HepG2 (cell line): ENCODE measurements around the gene TEX19. TPM values are rescaled to one million over a fixed set of nuclear protein-coding genes. Genes with fewer than 3 reads are reported as not detected.
A peak's percentile ranks its signal among the peaks of the same experiment; 100 is the strongest.

Source experiments
- ATAC-seq: fragments of 200-7000 bp; cut with Tn5 transposase; 3 replicates; pipeline ENCODE4 v1.9.1; 2020; ENCODE audit warnings: mild to moderate bottlenecking, moderate library complexity
- BruUV-seq: library from RNA; stranded (reverse); fragments of 400-500 nt; replicated peaks from 2 replicates; lab custom pipeline; 2021; lab: Mats Ljungman, UMichigan
- CTCF ChIA-PET: fragments of 300-600 bp; formaldehyde crosslinking; extraction: SDS; loops from one replicate; lab custom pipeline; 2021; ENCODE audit warnings: low total read pairs, inconsistent platforms, low intra/inter-chr PET ratio; lab: Yijun Ruan, JAX
- POLR2A ChIA-PET: fragments of 350-600 bp; sonication (Branson Sonifier 250); formaldehyde crosslinking; loops from one replicate; lab custom pipeline; 2020; ENCODE audit warnings: antibody characterized with exemption, inconsistent platforms; lab: Yijun Ruan, JAX
- DNase-seq: peaks from one replicate; pipeline ENCODE4 v3.0.0-alpha.2; 2015; ENCODE audit warnings: low spot score
- FAIRE-seq: peaks from 3 replicates; lab custom pipeline; 2011; peaks lifted over from hg19 to GRCh38; lab: Jason Lieb, UNC
- H2AFZ ChIP-seq: one replicate; pipeline ENCODE4 v1.6.1; 2011; ENCODE audit warnings: low read length, inconsistent platforms
- H3K27ac ChIP-seq: fragments of 300-600 bp; 3 replicates; pipeline ENCODE4 v1.8.0; 2011; ENCODE audit warnings: mixed run types, mild to moderate bottlenecking, mixed read lengths, low read length, inconsistent platforms; ENCODE audit not compliant: insufficient read depth; ENCODE audit errors: extremely low read length
- H3K27me3 ChIP-seq, 2 experiments: fragments of 200-600 bp in 1 of 2; 2 replicates in 1 of 2; 3 replicates in 1 of 2; pipeline versions ENCODE4 v1.6.0 to v1.8.0; 2011; ENCODE audit warnings: low read length in 2 of 2, mild to moderate bottlenecking in 2 of 2, moderate library complexity in 2 of 2, inconsistent platforms in 1 of 2; ENCODE audit not compliant: insufficient read depth in 2 of 2, control insufficient read depth in 1 of 2
- H3K36me3 ChIP-seq, 2 experiments: fragments of 200-600 bp in 1 of 2; replicated peaks in 1 of 2; 2 replicates in 1 of 2; 3 replicates in 1 of 2; pipeline versions ENCODE4 v1.5.1 to v1.8.0; 2011; ENCODE audit warnings: low read length in 2 of 2, inconsistent platforms in 1 of 2; ENCODE audit not compliant: insufficient read depth in 2 of 2, control insufficient read depth in 1 of 2
- H3K4me1 ChIP-seq: 2 replicates; pipeline ENCODE4 v1.5.1; 2012; ENCODE audit warnings: low read length, inconsistent platforms; ENCODE audit not compliant: insufficient read depth
- H3K4me2 ChIP-seq: 2 replicates; pipeline ENCODE4 v1.6.0; 2011; ENCODE audit warnings: low read depth, low read length, inconsistent platforms
- H3K4me3 ChIP-seq, 3 experiments: fragments of 200-600 bp in 1 of 3; sonication (generic), shearing (Covaris generic) in 1 of 3; replicated peaks in 1 of 3; 2 replicates each; pipeline ENCODE4 v1.5.1; 2011 to 2016; ENCODE audit warnings: low read length in 3 of 3, inconsistent platforms in 2 of 3, low read depth in 2 of 3, mild to moderate bottlenecking in 2 of 3, control low read depth in 1 of 3, mixed read lengths in 1 of 3; ENCODE audit not compliant: insufficient read depth in 1 of 3
- H3K79me2 ChIP-seq: one replicate; pipeline ENCODE4 v1.6.1; 2011; ENCODE audit warnings: low read length, inconsistent platforms; ENCODE audit not compliant: insufficient read depth
- H3K9ac ChIP-seq: 2 replicates; pipeline ENCODE4 v1.6.0; 2011; ENCODE audit warnings: mild to moderate bottlenecking, low read depth, low read length, inconsistent platforms; ENCODE audit not compliant: insufficient read depth
- H3K9me3 ChIP-seq: 2 replicates; pipeline ENCODE4 v1.5.1; 2012; ENCODE audit warnings: mild to moderate bottlenecking, low read length
- H4K20me1 ChIP-seq: 2 replicates; pipeline ENCODE4 v1.6.0; 2011; ENCODE audit warnings: inconsistent platforms, mild to moderate bottlenecking, low read length, moderate library complexity; ENCODE audit not compliant: insufficient read depth
- AGO1 ChIP-seq: fragments of 200-400 bp; formaldehyde crosslinking; IDR thresholded peaks from 2 replicates; pipeline ENCODE4 v1.6.1; 2017; ENCODE audit warnings: mild to moderate bottlenecking, low read depth, low read length, moderate library complexity; ENCODE audit not compliant: poor library complexity, severe bottlenecking
- DNMT1 ChIP-seq: sonication (generic); formaldehyde crosslinking; IDR thresholded peaks from 2 replicates; pipeline ENCODE4 v1.5.1; 2020; ENCODE audit warnings: mild to moderate bottlenecking, missing genetic modification reagents
- EEA1 ChIP-seq: sonication (generic); formaldehyde crosslinking; IDR thresholded peaks from 2 replicates; pipeline ENCODE4 v1.5.1; 2020; ENCODE audit warnings: mild to moderate bottlenecking, missing genetic modification reagents, borderline replicate concordance
- KDM2A ChIP-seq: sonication (generic); formaldehyde crosslinking; IDR thresholded peaks from 2 replicates; pipeline ENCODE4 v1.4.0; 2020; ENCODE audit warnings: low read depth, missing genetic modification reagents, borderline replicate concordance
- KLF9 ChIP-seq: IDR thresholded peaks from 2 replicates; pipeline ENCODE4 v1.6.1; 2016; ENCODE audit warnings: low read depth
- NFE2L1 ChIP-seq: sonication (generic); formaldehyde crosslinking; IDR thresholded peaks from 2 replicates; pipeline ENCODE4 v1.4.0; 2020; ENCODE audit warnings: missing genetic modification reagents, mild to moderate bottlenecking, borderline replicate concordance
- REPIN1 ChIP-seq: sonication (generic); formaldehyde crosslinking; IDR thresholded peaks from 2 replicates; pipeline ENCODE4 v1.8.0; 2022; ENCODE audit warnings: missing genetic modification reagents, low read depth, mild to moderate bottlenecking, borderline replicate concordance
- SAFB2 ChIP-seq: sonication (generic); formaldehyde crosslinking; IDR thresholded peaks from 2 replicates; pipeline ENCODE4 v1.5.1; 2020; ENCODE audit warnings: missing genetic modification reagents, low read depth, mild to moderate bottlenecking, borderline replicate concordance
- SRY ChIP-seq: sonication (generic); formaldehyde crosslinking; IDR thresholded peaks from 2 replicates; pipeline ENCODE4 v1.8.0; 2022; ENCODE audit warnings: mild to moderate bottlenecking, missing genetic modification reagents
- ZNF138 ChIP-seq: sonication (generic); formaldehyde crosslinking; IDR thresholded peaks from 2 replicates; pipeline ENCODE4 v1.5.0; 2020; ENCODE audit warnings: mild to moderate bottlenecking, low read depth, missing genetic modification reagents
- ZNF224 ChIP-seq: sonication (generic); formaldehyde crosslinking; IDR thresholded peaks from 2 replicates; pipeline ENCODE4 v1.5.0; 2020; ENCODE audit warnings: mild to moderate bottlenecking, missing genetic modification reagents
- ZNF275 ChIP-seq: sonication (generic); formaldehyde crosslinking; IDR thresholded peaks from 2 replicates; pipeline ENCODE4 v1.8.0; 2022; ENCODE audit warnings: missing genetic modification reagents, mild to moderate bottlenecking, inconsistent platforms, borderline replicate concordance
- ZNF382 ChIP-seq: sonication (generic); formaldehyde crosslinking; IDR thresholded peaks from 2 replicates; pipeline ENCODE4 v1.5.0; 2020; ENCODE audit warnings: missing genetic modification reagents, mild to moderate bottlenecking, borderline replicate concordance
- ZNF44 ChIP-seq: sonication (generic); formaldehyde crosslinking; IDR thresholded peaks from 2 replicates; pipeline ENCODE4 v1.5.1; 2020; ENCODE audit warnings: mild to moderate bottlenecking, missing genetic modification reagents
- WGBS: methylation state at CpG from one replicate; pipeline ENCODE4 v1.1.6; 2017; ENCODE audit warnings: low lambda C conversion rate; 5-methylcytosine and 5-hydroxymethylcytosine counted together
- in situ Hi-C: cut with HindIII; loops from 2 replicates; pipeline ENCODE4 v1.10.0; 2017; ENCODE audit warnings: low pct_unique_long_range_greater_than_20kb; ENCODE audit not compliant: extremely low pct_ligation_motif_present
- intact Hi-C: fragments of 100-400 bp; cut with micrococcal nuclease; formaldehyde crosslinking; loops from one replicate; pipeline ENCODE4 v1.10.0; 2022; ENCODE audit not compliant: unreplicated experiment
- polyA plus RNA-seq, 8 experiments: library from polyadenylated mRNA; depleted of rRNA in 3 of 8; stranded (reverse) in 7 of 8; unstranded in 1 of 8; fragments of >200 nt; fragmentation: Illumina TruSeq in 4 of 8; extraction: Trizol in 4 of 8; gene quantifications; 2 replicates each; pipeline versions ENCODE4 v1.2.1 to v1.2.3, GENCODE V29; 2011 to 2016; ENCODE audit warnings: low read depth in 4 of 8, missing spikeins in 1 of 8, mixed read lengths in 1 of 8; ENCODE audit not compliant: insufficient read depth in 1 of 8
- total RNA-seq, 5 experiments: library from RNA; depleted of rRNA; stranded (reverse); fragments of >200 nt; fragmentation: Illumina TruSeq; extraction: Trizol; gene quantifications; 2 replicates each; pipeline ENCODE4 v1.2.3, GENCODE V29; 2016; ENCODE audit warnings: low read depth in 1 of 5
- TF ChIP-seq, protein P1 (sequence below): fragments of 450-650 bp; IDR thresholded peaks from 2 replicates; pipeline ENCODE4 v1.6.1; 2016
- TF ChIP-seq, protein P2 (sequence below): sonication (generic); formaldehyde crosslinking; IDR thresholded peaks from 2 replicates; pipeline ENCODE4 v1.4.0; 2020; ENCODE audit warnings: missing genetic modification reagents, low read depth, mild to moderate bottlenecking, borderline replicate concordance

Gene TEX19
- total and polyA plus RNA-seq, 2 of the 13 experiments (the other 11 are each of a cell fraction or from before 2014, with no cell fraction given), result 1.3 to 6.0 TPM

GRCh38 chr17:82316651-82317393 is 42.2 kb upstream of the TEX19 start:
- Histone ChIP-seq H3K4me2 (peak overlapping the region; percentile 88), H3K36me3 (no peaks in the 10 kb centered on the region), H3K27ac (peak overlapping the region; percentile 54), H4K20me1 (no peaks in the 10 kb centered on the region), H3K4me3 (peak overlapping the region; percentile 63 to 72 (median 69)), H3K79me2 (peaks cover 3% of the 10 kb centered on the region), H3K9me3 (no peaks in the 10 kb centered on the region), H3K4me1 (peaks cover 63% of the 10 kb centered on the region), H3K9ac (peak overlapping the region; percentile 64), H3K27me3 (no peaks in the 10 kb centered on the region; a peak in 1 of 5 replicates), H2AFZ (no peak overlapping the region)
- WGBS, result 43% methylated on average over 9 of the region's 29 CpGs
- intact Hi-C loops (loop anchor here (1.0 kb wide), 2 partner anchors 50 to 75 kb away; no protein-coding TSS in a partner anchor), in situ Hi-C loops (no loop called here)
- TSS peak; percentile 54 for BruUV-seq
- ATAC-seq (peak; percentile 34), DNase-seq (no peak), FAIRE-seq (no peak)
- ChIA-PET POLR2A (interaction anchor here (0.8 to 2.6 kb wide), 19 partner anchors 8 to 260 kb away, joined by 3 to 152 read pairs (median 8); partner anchors contain the start of genes CSNK1D and SLC16A3), CTCF (interaction anchor here (1.0 kb wide), 1 partner anchor 16 kb away, joined by 3 read pairs; no protein-coding TSS in a partner anchor)
- TF ChIP-seq, protein P1, sequence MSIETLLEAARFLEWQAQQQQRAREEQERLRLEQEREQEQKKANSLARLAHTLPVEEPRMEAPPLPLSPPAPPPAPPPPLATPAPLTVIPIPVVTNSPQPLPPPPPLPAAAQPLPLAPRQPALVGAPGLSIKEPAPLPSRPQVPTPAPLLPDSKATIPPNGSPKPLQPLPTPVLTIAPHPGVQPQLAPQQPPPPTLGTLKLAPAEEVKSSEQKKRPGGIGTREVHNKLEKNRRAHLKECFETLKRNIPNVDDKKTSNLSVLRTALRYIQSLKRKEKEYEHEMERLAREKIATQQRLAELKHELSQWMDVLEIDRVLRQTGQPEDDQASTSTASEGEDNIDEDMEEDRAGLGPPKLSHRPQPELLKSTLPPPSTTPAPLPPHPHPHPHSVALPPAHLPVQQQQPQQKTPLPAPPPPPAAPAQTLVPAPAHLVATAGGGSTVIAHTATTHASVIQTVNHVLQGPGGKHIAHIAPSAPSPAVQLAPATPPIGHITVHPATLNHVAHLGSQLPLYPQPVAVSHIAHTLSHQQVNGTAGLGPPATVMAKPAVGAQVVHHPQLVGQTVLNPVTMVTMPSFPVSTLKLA, result no peak
- TF ChIP-seq DNMT1 (CRISPR knock-in tag), result peak; percentile 69; the same call in 1 of the 2 replicates
- TF ChIP-seq ZNF44 (CRISPR knock-in tag), result no peak
- TF ChIP-seq ZNF224, result 0 out of 2 replicates have a peak, but pooled peaks have one; percentile 27
- 0 out of 2 replicates have a peak, but pooled peaks have one; percentile 30 for TF ChIP-seq KDM2A (CRISPR knock-in tag)
- TF ChIP-seq KLF9 (CRISPR knock-in tag), result no peak
- TF ChIP-seq EEA1 (CRISPR knock-in tag), result no peak
- peak; percentile 32; the same call in 1 of the 2 replicates for TF ChIP-seq SAFB2
- TF ChIP-seq ZNF382 (CRISPR knock-in tag), result no peak
- 0 out of 2 replicates have a peak, but pooled peaks have one; percentile 4 for TF ChIP-seq ZNF138 (CRISPR knock-in tag)
- 0 out of 2 replicates have a peak, but pooled peaks have one; percentile 13 for TF ChIP-seq SRY (CRISPR knock-in tag)
- TF ChIP-seq REPIN1, result 0 out of 2 replicates have a peak, but pooled peaks have one; percentile 15
- TF ChIP-seq AGO1, result no peak
- TF ChIP-seq ZNF275, result no peak
- TF ChIP-seq, protein P2, sequence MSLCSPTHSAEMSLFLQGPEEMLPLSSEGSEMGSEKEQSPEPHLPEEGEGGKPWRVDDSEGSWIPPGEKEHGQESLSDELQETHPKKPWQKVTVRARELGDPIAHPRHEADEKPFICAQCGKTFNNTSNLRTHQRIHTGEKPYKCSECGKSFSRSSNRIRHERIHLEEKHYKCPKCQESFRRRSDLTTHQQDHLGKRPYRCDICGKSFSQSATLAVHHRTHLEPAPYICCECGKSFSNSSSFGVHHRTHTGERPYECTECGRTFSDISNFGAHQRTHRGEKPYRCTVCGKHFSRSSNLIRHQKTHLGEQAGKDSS (CRISPR knock-in tag), result no peak
- peak; percentile 68; the same call in 1 of the 2 replicates for TF ChIP-seq NFE2L1 (CRISPR knock-in tag)
